ENCODE data around the gene GPS1.
A peak's percentile ranks its signal among the peaks of the same experiment; 100 is the strongest.

Gene GPS1

DNA sequence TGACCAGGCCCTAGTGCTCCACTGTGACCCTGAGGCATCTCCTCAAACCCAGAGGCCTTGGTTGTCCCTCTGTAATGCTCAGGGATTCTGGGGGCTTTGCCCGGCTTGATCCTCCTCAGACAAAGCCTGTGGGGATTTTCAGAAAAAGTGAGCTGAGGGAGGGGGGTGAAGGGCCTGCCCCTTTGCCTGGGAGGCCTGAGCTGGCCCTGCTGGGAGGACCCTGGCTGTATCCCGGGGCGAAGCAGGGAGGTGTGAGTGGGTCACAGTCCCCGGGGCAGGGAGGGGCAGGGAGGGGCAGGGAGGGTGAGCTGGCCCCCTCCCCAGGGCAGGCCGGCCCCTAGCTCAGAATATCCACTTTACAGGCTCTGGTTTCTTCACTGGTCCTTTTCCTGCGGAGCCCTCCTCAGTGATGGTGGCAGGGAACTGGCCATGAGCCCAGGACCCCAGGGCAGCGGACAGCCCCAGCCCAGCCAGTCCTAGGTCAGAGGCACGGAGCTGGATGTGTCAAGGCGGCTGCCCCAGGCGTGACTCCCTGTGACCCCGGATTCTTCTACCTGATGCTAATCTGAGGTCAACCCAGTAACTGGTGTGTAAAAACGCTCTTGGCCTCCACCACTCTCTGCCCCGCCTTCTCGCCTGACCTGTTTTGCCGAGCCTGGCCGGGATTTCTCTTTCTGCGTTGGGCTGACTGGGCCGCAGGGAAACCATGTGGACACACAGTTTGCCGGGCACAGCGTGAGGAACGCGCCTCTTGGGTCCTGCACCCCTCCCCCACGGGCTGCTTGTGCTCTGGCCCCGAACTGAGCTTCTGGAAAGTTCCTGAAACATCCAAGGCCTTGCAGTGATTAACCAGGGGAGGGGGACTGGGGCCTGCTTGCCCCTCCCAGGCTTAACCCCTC lies 52.1 kb downstream of the GPS1 start:
- peak; percentile 80 for DNase-seq (ENCODE audit: low spot score)

DNA sequence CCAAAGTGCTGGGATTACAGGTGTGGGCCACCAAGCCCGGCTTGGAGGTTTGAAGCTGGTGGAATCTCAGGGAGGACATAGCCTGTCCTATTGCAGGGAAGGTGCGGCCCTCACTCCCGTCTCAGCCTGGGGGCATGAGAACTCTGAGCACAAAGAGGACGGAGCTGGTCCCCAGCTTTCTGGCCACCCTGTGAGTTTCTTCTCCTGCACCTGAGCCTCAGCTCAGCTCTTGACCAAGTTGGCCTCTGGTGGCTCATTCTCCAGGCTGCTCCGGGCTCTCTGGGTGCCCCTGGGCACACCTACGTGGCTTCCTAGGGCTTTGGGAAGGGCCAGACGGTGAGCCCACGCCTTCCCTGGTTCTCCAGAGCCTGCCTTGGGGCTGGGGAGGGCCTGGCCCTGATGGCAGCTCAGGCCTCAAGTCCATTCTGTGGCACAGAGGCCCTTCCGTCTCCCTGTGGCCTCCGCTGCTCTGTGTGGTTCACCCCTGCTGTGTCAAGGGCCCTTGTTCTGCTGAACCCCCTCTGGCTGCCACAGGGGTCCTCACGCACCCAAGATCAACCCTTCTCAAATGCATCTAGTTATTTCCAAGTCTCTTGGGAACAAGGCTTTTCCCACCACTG lies 53.2 kb downstream of the GPS1 start:
- no peak for DNase-seq (ENCODE audit: low spot score)

GRCh38 chr17:82105417-82105881 lies 53.8 kb downstream of the GPS1 start:
- DNase-seq (ENCODE audit: low spot score) = no peak

DNA sequence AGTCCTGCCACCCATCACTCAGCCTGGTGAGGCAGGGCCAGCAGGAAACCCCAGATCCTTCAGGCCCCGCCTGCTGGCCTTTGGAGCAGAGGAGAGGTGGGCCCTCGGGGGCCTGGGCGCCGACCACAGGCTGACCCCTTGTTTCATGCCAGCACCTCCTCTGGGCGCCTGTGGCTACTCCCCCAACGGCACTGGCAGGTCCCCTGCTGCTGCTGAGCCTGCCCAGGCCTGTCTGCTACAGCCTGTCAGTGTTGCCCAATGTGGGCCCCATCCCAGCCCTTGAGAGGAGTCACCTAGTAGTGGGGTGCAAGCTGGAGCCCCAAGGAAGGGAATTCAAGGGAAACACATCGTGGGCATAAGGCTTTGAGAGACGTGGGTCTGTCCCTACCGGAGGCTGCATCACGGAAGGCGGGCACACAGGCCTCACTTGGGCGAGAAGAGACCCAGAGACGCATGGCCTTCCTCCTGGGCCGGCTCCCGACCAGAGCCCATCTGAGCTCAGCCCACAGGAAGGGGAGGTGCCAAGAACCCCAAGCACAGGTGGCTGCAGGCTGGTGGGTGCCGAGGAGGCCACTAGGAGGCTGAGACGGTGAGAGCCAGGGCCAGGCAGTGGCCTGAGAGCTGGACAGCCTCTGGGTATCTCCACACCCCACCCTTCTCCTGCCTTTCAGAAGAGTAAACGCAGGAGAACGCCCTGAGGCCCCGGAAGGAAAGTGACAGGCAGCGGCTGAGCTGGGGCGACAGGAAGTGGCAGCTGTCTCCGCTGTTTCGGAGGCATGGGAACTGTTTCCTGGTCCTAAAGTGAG lies 54.4 kb downstream of the GPS1 start:
- DNase-seq (ENCODE audit: low spot score) = no peak

GRCh38 chr17:82106688-82107305 lies 55.1 kb downstream of the GPS1 start:
- no peak for DNase-seq (ENCODE audit: low spot score)
